A549 (cell line): ENCODE measurements around the gene ZNF805. TPM values are rescaled to one million over a fixed set of nuclear protein-coding genes. Genes with fewer than 3 reads are reported as not detected.

ENCODE experiments used
- ATAC-seq, 2 experiments: fragments of 200-7000 bp in 1 of 2; fragments of >200 bp in 1 of 2; cut with Nextera tagmentation in 1 of 2; cut with Tn5 transposase in 1 of 2; 3 replicates each; pipeline versions ENCODE4 v1.8.0 to v1.9.1; 2018 to 2020; ENCODE audit warnings: mild to moderate bottlenecking in 1 of 2, moderate library complexity in 1 of 2
- CTCF ChIA-PET: fragments of 300-600 bp; sonication (Branson Sonifier 250); formaldehyde crosslinking; extraction: SDS; loops from one replicate; lab custom pipeline; 2021; ENCODE audit warnings: antibody characterized with exemption, inconsistent platforms; lab: Yijun Ruan, JAX
- POLR2A ChIA-PET: fragments of 350-600 bp; formaldehyde crosslinking; extraction: SDS; loops from one replicate; lab custom pipeline; 2021; ENCODE audit warnings: antibody characterized with exemption, inconsistent platforms; lab: Yijun Ruan, JAX
- DNase-seq, 2 experiments: peaks; one replicate each; pipeline versions ENCODE4 v3.0.0 to v3.0.0-alpha.2; 2011 to 2016; ENCODE audit warnings: low read depth in 1 of 2, low spot score in 1 of 2
- FAIRE-seq: peaks from 2 replicates; lab custom pipeline; 2011; peaks lifted over from hg19 to GRCh38; lab: Jason Lieb, UNC
- H3K27ac ChIP-seq, 2 experiments: fragments of >200 bp; sonication (Bioruptor Twin); formaldehyde crosslinking; 3 replicates each; pipeline ENCODE4 v1.5.1; 2016 to 2017
- H3K4me1 ChIP-seq: fragments of >200 bp; sonication (Bioruptor Twin); formaldehyde crosslinking; 3 replicates; pipeline ENCODE4 v1.6.1; 2016
- H3K4me2 ChIP-seq: fragments of >200 bp; sonication (Bioruptor Twin); formaldehyde crosslinking; 3 replicates; pipeline ENCODE4 v1.6.1; 2016
- H3K4me3 ChIP-seq: fragments of >200 bp; sonication (Bioruptor Twin); formaldehyde crosslinking; 3 replicates; pipeline ENCODE4 v1.5.1; 2016
- H3K9me3 ChIP-seq: fragments of >200 bp; sonication (Bioruptor Twin); formaldehyde crosslinking; 3 replicates; pipeline ENCODE4 v1.6.1; 2016
- EHMT2 ChIP-seq: fragments of 200-600 bp; sonication (generic); IDR thresholded peaks from 2 replicates; pipeline ENCODE4 v1.6.1; 2016; ENCODE audit warnings: antibody characterized with exemption, low read depth, mild to moderate bottlenecking, moderate library complexity
- FOXS1 ChIP-seq: fragments of 250-450 bp; sonication (Bioruptor Pico); IDR thresholded peaks from 2 replicates; pipeline ENCODE4 v1.5.0; 2020; ENCODE audit warnings: mild to moderate bottlenecking, moderate library complexity
- HDAC2 ChIP-seq: fragments of 200-600 bp; sonication (generic); IDR thresholded peaks from 2 replicates; pipeline ENCODE4 v1.6.1; 2016
- HEYL ChIP-seq: fragments of 250-450 bp; sonication (Bioruptor Pico); IDR thresholded peaks from 2 replicates; pipeline ENCODE4 v1.8.0; 2021; ENCODE audit warnings: mild to moderate bottlenecking, moderate library complexity
- HOXA7 ChIP-seq: fragments of 250-450 bp; sonication (Bioruptor Pico); IDR thresholded peaks from 2 replicates; pipeline ENCODE4 v1.5.0; 2020; ENCODE audit warnings: mild to moderate bottlenecking, moderate library complexity
- JUNB ChIP-seq: fragments of >200 bp; sonication (Bioruptor Twin); formaldehyde crosslinking; IDR thresholded peaks from 2 replicates; pipeline ENCODE4 v1.6.1; 2016
- KDM5A ChIP-seq: fragments of 200-600 bp; sonication (generic); IDR thresholded peaks from 2 replicates; pipeline ENCODE4 v1.6.1; 2016; ENCODE audit warnings: antibody characterized with exemption, mild to moderate bottlenecking
- MAZ ChIP-seq: fragments of 150-350 bp; IDR thresholded peaks from 2 replicates; pipeline ENCODE4 v1.6.1; 2014; ENCODE audit warnings: antibody characterized with exemption, low read depth, low read length, borderline replicate concordance
- NPAS2 ChIP-seq: fragments of 250-450 bp; sonication (Bioruptor Pico); IDR thresholded peaks from 2 replicates; pipeline ENCODE4 v1.8.0; 2022; ENCODE audit warnings: mild to moderate bottlenecking, moderate library complexity, borderline replicate concordance
- NR3C1 ChIP-seq: fragments of >200 bp; sonication (Bioruptor Twin); formaldehyde crosslinking; IDR thresholded peaks from 3 replicates; pipeline ENCODE4 v1.6.1; 2017
- POLR2AphosphoS2 ChIP-seq: conservative IDR thresholded peaks from 2 replicates; pipeline ENCODE4 v1.6.1; 2012; ENCODE audit warnings: low read length, improper control_type of control experiment, inconsistent platforms
- RARB ChIP-seq: fragments of 250-450 bp; sonication (Bioruptor Pico); IDR thresholded peaks from 2 replicates; pipeline ENCODE4 v1.8.0; 2021; ENCODE audit warnings: mild to moderate bottlenecking, moderate library complexity
- SREBF2 ChIP-seq: fragments of 450-650 bp; IDR thresholded peaks from 2 replicates; pipeline ENCODE4 v1.6.1; 2014; ENCODE audit warnings: mild to moderate bottlenecking, moderate library complexity
- ZFP36 ChIP-seq: fragments of 450-650 bp; IDR thresholded peaks from 2 replicates; pipeline ENCODE4 v1.6.1; 2014; ENCODE audit warnings: borderline replicate concordance; ENCODE audit not compliant: partially characterized antibody
- ZSCAN20 ChIP-seq: fragments of 250-450 bp; sonication (Bioruptor Pico); IDR thresholded peaks from 2 replicates; pipeline ENCODE4 v1.8.0; 2022; ENCODE audit warnings: mild to moderate bottlenecking, moderate library complexity
- WGBS: methylation state at CpG from one replicate; pipeline ENCODE4 v1.1.6; 2017; ENCODE audit errors: missing lambda C conversion rate; 5-methylcytosine and 5-hydroxymethylcytosine counted together
- polyA plus RNA-seq, 4 experiments: library from polyadenylated mRNA; depleted of rRNA in 3 of 4; stranded (reverse); fragments of >200 nt; fragmentation: RNase III in 1 of 4; extraction: RNeasy Plus Mini Kit Qiagen cat#74134 plus additional on column Dnase treatment in 1 of 4; gene quantifications; 2 replicates in 3 of 4; 3 replicates in 1 of 4; pipeline ENCODE4 v1.2.3, GENCODE V29; 2011 to 2017
- TF ChIP-seq, protein P1 (sequence below): fragments of >200 bp; sonication (Bioruptor Twin); formaldehyde crosslinking; IDR thresholded peaks from 2 replicates; pipeline ENCODE4 v1.6.1; 2016
- TF ChIP-seq, protein P2 (sequence below): IDR thresholded peaks from 2 replicates; pipeline ENCODE4 v1.6.1; 2012

Gene ZNF805
- polyA plus RNA-seq, 2 of the 4 experiments (the other 2 are of a cell fraction), result 1.5 to 5.6 TPM

DNA sequence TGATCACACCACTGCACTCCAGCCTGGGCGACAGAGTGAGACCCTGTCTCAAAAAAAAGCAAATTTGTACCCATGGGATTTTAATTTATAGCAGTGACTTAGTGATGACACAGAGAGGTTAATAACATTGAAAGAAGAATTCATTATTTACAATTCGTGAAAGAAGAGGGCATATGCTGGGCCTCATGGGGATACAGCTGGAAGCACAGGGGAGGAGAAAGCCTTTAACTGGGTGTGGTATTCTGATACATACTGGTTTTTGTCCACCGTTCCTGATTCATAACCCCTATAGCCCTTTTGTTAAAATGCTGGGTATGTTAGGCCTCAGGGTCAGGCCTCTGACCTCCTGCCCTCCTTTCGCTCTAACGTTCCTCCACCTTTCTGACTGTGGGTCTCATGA lies 38.3 kb upstream of the ZNF805 start:
- Histone ChIP-seq H3K4me3 (no peak overlapping the region), H3K4me2 (no peak overlapping the region), H3K27ac (no peak overlapping the region), H3K4me1 (no peaks in the 10 kb centered on the region), H3K9me3 (peaks cover 66% of the 10 kb centered on the region)
- FAIRE-seq, result no peak
- ATAC-seq, result no peak
- TF ChIP-seq NPAS2 (CRISPR knock-in tag) (no peak), SREBF2 (no peak), RARB (no peak), MAZ (no peak), NR3C1 (no peak), POLR2AphosphoS2 (no peak)
- TF ChIP-seq, protein P1, sequence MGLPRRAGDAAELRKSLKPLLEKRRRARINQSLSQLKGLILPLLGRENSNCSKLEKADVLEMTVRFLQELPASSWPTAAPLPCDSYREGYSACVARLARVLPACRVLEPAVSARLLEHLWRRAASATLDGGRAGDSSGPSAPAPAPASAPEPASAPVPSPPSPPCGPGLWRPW, result no peak
- TF ChIP-seq, protein P2, sequence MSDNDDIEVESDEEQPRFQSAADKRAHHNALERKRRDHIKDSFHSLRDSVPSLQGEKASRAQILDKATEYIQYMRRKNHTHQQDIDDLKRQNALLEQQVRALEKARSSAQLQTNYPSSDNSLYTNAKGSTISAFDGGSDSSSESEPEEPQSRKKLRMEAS, result no peak
- no peak for DNase-seq
- CTCF ChIA-PET, result interaction anchor here (1.5 kb wide), 1 partner anchor 10 kb away, joined by 4 read pairs; no protein-coding TSS in a partner anchor
- WGBS, result 87% methylated on average over 5 of the region's 5 CpGs
- POLR2A ChIA-PET, result no interaction called here

DNA sequence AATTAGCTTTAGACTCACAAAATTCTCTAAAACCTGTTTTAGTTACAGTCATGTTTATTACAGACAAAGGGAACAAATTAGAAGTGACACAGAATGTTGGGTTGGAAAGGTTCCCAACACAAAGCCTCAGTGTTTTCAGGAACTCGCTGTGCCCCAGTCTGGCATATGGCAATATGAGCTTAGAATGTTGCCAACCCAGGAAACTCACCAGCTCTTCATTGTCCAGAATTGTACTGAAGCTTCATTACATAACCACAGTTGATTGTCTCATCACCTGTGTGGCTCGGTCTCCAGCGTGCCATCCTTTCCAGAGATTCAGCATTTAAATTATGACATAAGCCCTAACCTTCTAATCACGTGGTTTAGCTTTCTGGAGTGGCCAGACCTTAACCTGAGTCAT lies 30.1 kb upstream of the ZNF805 start:
- Histone ChIP-seq H3K4me1 (no peaks in the 10 kb centered on the region), H3K4me3 (no peak overlapping the region), H3K27ac (no peak overlapping the region), H3K4me2 (no peak overlapping the region), H3K9me3 (peaks cover 79% of the 10 kb centered on the region)
- ATAC-seq (no peak), DNase-seq (no peak), FAIRE-seq (no peak)
- WGBS, result 86% methylated on average over 4 of the region's 4 CpGs
- POLR2A ChIA-PET, result no interaction called here
- no peak for TF ChIP-seq HEYL (CRISPR knock-in tag)
- CTCF ChIA-PET, result no interaction called here

DNA sequence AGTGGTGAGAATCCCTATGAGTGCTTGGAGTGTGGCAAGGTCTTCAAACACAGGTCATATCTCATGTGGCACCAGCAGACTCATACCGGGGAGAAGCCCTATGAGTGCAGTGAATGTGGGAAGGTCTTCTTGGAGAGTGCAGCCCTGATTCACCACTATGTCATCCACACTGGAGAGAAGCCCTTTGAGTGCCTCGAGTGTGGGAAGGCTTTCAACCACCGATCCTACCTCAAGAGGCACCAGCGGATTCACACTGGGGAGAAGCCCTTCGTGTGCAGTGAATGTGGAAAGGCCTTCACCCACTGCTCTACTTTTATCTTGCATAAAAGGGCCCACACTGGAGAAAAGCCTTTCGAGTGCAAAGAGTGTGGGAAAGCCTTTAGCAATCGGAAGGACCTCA lies 28.3 kb upstream of the ZNF805 start:
- TF ChIP-seq EHMT2 (no peak), HOXA7 (CRISPR knock-in tag) (no peak)
- 93% methylated on average over 7 of the region's 7 CpGs for WGBS
- no peak for FAIRE-seq
- Histone ChIP-seq H3K27ac (no peak overlapping the region), H3K4me1 (no peaks in the 10 kb centered on the region), H3K9me3 (peaks cover 82% of the 10 kb centered on the region), H3K4me3 (no peak overlapping the region), H3K4me2 (no peak overlapping the region)
- ATAC-seq, result no peak
- DNase-seq, result no peak
- ChIA-PET POLR2A (no interaction called here), CTCF (no interaction called here)

DNA sequence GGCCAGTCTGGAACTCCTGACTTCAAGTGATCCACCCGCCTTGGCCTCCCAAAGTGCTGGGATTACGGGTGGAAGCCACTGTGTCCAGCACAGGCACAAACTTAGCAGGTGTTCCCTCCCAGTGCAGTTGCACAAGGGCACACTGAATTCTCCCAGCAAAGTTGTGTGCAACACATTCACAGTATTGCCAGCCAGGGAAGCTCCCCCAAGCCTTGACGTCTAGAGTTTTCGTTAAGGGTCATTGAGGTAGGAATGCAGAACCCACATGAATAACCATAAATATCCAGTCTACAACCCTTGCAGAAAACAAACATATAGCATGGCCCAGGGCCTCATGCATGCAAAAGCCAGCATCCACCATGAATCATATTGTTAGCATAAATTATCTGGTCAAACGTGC lies 12.9 kb upstream of the ZNF805 start:
- H3K9me3 ChIP-seq, result peaks cover 71% of the 10 kb centered on the region
- ChIA-PET CTCF (interaction anchor here (0.6 kb wide), 1 partner anchor 83 kb away, joined by 3 read pairs; the partner anchor contains the start of gene ZIM3), POLR2A (no interaction called here)
- H3K4me2 ChIP-seq, result no peak overlapping the region
- ATAC-seq, result no peak
- no peak for FAIRE-seq
- H3K27ac ChIP-seq, result no peak overlapping the region
- 46% methylated on average over 5 of the region's 5 CpGs for WGBS
- no peak for DNase-seq
- no peak overlapping the region for H3K4me3 ChIP-seq
- no peaks in the 10 kb centered on the region for H3K4me1 ChIP-seq
- no peak for TF ChIP-seq ZFP36
- TF ChIP-seq NR3C1, result no peak
- TF ChIP-seq KDM5A, result no peak
- TF ChIP-seq JUNB, result no peak

DNA sequence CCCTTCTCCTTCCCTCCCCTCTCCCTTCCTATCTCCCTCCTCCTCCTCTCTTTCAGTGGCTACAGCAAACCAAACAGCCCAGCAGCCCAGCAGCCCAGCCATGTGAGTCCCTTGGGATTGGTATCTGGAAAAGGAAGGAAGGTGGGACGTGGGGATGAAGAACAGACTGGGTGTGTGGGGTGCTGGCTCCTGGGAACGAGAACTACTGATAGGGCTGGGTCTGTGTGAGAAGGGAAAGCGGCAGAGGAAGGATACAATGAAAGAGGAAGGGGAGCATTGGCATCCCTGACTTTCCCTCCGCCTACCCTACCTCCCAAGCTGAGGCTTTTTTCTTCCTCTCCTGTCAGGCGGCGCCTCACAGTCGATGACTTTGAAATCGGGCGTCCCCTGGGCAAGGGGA lies 8.7 kb upstream of the ZNF805 start:
- no peak overlapping the region for H3K4me3 ChIP-seq
- 43% methylated on average over 9 of the region's 9 CpGs for WGBS
- FAIRE-seq, result no peak
- peaks cover 59% of the 10 kb centered on the region for H3K9me3 ChIP-seq
- no peak overlapping the region for H3K4me2 ChIP-seq
- DNase-seq, result no peak
- POLR2A ChIA-PET, result no interaction called here
- H3K27ac ChIP-seq, result no peak overlapping the region
- TF ChIP-seq FOXS1, result no peak
- no peak for TF ChIP-seq HDAC2
- TF ChIP-seq ZSCAN20 (CRISPR knock-in tag), result no peak
- no peak for TF ChIP-seq MAZ
- TF ChIP-seq, all 56 proteins: peak for 0
- CTCF ChIA-PET, result no interaction called here
- H3K4me1 ChIP-seq, result no peaks in the 10 kb centered on the region
- no peak for ATAC-seq
